22Rv1 (cell line): Measurements from ENCODE around the gene ASPN.

Experiments
- ZFX ChIP-seq: fragments of 450-650 bp; IDR thresholded peaks from 2 replicates; pipeline ENCODE4 v1.6.1; 2017; ENCODE audit warnings: antibody characterized with exemption, borderline replicate concordance
- TF ChIP-seq, protein P1 (sequence below): fragments of 450-650 bp; IDR thresholded peaks from 2 replicates; pipeline ENCODE4 v1.5.1; 2017; ENCODE audit warnings: mild to moderate bottlenecking

DNA sequence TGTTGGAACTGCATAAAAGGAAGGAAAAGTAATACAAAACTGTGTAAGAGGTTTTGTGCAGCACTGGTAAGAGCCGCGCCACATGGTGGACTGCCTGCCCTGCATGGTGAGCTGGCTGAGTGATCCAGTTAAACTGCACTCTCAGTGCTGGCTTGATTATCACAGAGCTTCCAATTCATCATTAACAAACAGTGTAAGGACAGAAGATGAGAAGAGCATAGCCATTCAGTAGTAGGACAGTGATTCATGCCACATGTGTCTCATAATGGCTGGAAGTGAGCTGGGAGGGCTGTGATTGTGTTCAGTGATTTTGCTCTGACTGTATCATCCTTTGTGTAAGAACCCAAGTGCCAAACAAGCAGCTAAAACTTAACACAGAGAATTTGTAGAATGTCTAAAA, 14.1 kb downstream of the ASPN start:
- TF ChIP-seq, protein P1, sequence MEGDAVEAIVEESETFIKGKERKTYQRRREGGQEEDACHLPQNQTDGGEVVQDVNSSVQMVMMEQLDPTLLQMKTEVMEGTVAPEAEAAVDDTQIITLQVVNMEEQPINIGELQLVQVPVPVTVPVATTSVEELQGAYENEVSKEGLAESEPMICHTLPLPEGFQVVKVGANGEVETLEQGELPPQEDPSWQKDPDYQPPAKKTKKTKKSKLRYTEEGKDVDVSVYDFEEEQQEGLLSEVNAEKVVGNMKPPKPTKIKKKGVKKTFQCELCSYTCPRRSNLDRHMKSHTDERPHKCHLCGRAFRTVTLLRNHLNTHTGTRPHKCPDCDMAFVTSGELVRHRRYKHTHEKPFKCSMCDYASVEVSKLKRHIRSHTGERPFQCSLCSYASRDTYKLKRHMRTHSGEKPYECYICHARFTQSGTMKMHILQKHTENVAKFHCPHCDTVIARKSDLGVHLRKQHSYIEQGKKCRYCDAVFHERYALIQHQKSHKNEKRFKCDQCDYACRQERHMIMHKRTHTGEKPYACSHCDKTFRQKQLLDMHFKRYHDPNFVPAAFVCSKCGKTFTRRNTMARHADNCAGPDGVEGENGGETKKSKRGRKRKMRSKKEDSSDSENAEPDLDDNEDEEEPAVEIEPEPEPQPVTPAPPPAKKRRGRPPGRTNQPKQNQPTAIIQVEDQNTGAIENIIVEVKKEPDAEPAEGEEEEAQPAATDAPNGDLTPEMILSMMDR, result no peak
- no peak for TF ChIP-seq ZFX
